Hematopoietic multipotent progenitor cell treated with erythropoietin and hydrocortisone succinate and interleukin-3 and kit ligand, for 17 days (in vitro differentiated cells): Measurements from ENCODE around the gene IQCK.
"Not testable (repeated sequence)": the region's sequence is repeated elsewhere in the genome, so short reads cannot be mapped to it uniquely, and the experiment has no call there.

Source experiments
- DNase-seq: peaks from one replicate; pipeline ENCODE4 v3.0.0-alpha.2; 2015; ENCODE audit warnings: low spot score

Gene IQCK

GRCh38 chr16:19699472-19699871 is 18.6 kb upstream of the IQCK start:
- DNase-seq: no peak

GRCh38 chr16:19700319-19700781 is 17.7 kb upstream of the IQCK start:
- DNase-seq: no peak

- no peak for DNase-seq
Measured at GRCh38 chr16:19701091-19701490, 17.0 kb upstream of the IQCK start.

- DNase-seq: no peak
Measured at GRCh38 chr16:19703172-19703889, 14.7 kb upstream of the IQCK start.

GRCh38 chr16:19704321-19705145 is 13.5 kb upstream of the IQCK start:
- no peak for DNase-seq

GRCh38 chr16:19705146-19705501 is 12.9 kb upstream of the IQCK start:
- DNase-seq: no peak

GRCh38 chr16:19705843-19706242 is 12.2 kb upstream of the IQCK start:
- DNase-seq: no peak

GRCh38 chr16:19706846-19707245 is 11.2 kb upstream of the IQCK start:
- DNase-seq: no peak

GRCh38 chr16:19707569-19708295 is 10.3 kb upstream of the IQCK start:
- no peak for DNase-seq

GRCh38 chr16:19708296-19709205 is 9.5 kb upstream of the IQCK start:
- DNase-seq: no peak

GRCh38 chr16:19709381-19710136 is 8.5 kb upstream of the IQCK start:
- DNase-seq: no peak

GRCh38 chr16:19710191-19710908 is 7.7 kb upstream of the IQCK start:
- DNase-seq: no peak

GRCh38 chr16:19710991-19711545 is 7.0 kb upstream of the IQCK start:
- DNase-seq: no peak

GRCh38 chr16:19711643-19712042 is 6.4 kb upstream of the IQCK start:
- DNase-seq: no peak

- no peak for DNase-seq
Measured at GRCh38 chr16:19712418-19713058, 5.5 kb upstream of the IQCK start.

- DNase-seq: no peak
Measured at GRCh38 chr16:19713697-19714096, 4.4 kb upstream of the IQCK start.

- DNase-seq: no peak
Measured at GRCh38 chr16:19715566-19715965, 2.5 kb upstream of the IQCK start.

- DNase-seq: no peak
Measured at GRCh38 chr16:19716183-19716582, 1.9 kb upstream of the IQCK start.

GRCh38 chr16:19716728-19717127 is 1.3 kb upstream of the IQCK start:
- not testable (repeated sequence) for DNase-seq
